GM19463 (cell line): ENCODE results near the gene SMIM38.

Experiments
- ATAC-seq: cut with Tn5 transposase; IDR thresholded peaks from one replicate; pipeline ENCODE4 v1.9.1; 2021; ENCODE audit warnings: mild to moderate bottlenecking, moderate library complexity; ENCODE audit not compliant: unreplicated experiment

The SMIM38 gene

GRCh38 chr11:69157822-69158231 lies 2.1 kb downstream of the SMIM38 start:
- no peak for ATAC-seq

- ATAC-seq = no peak
Observed at GRCh38 chr11:69158301-69159149, 2.8 kb downstream of the SMIM38 start.

- no peak for ATAC-seq
Observed at GRCh38 chr11:69159150-69159852, 3.6 kb downstream of the SMIM38 start.

GRCh38 chr11:69160296-69161116 lies 4.8 kb downstream of the SMIM38 start:
- no peak for ATAC-seq

GRCh38 chr11:69161117-69161407 lies 5.3 kb downstream of the SMIM38 start:
- ATAC-seq = no peak

- ATAC-seq = no peak
Observed at GRCh38 chr11:69162505-69162904, 6.8 kb downstream of the SMIM38 start.

- ATAC-seq = no peak
Observed at GRCh38 chr11:69163842-69164241, 8.1 kb downstream of the SMIM38 start.

- ATAC-seq = no peak
Observed at GRCh38 chr11:69164824-69165223, 9.1 kb downstream of the SMIM38 start.

- ATAC-seq = no peak
Observed at GRCh38 chr11:69165775-69166174, 10.0 kb downstream of the SMIM38 start.

GRCh38 chr11:69166218-69167115 lies 10.7 kb downstream of the SMIM38 start:
- peak; percentile 93 for ATAC-seq

GRCh38 chr11:69167130-69167915 lies 11.6 kb downstream of the SMIM38 start:
- ATAC-seq = no peak

- ATAC-seq = no peak
Observed at GRCh38 chr11:69167916-69168691, 12.4 kb downstream of the SMIM38 start.

GRCh38 chr11:69169479-69169878 lies 13.7 kb downstream of the SMIM38 start:
- no peak for ATAC-seq

- ATAC-seq = no peak
Observed at GRCh38 chr11:69170704-69171103, 15.0 kb downstream of the SMIM38 start.

- no peak for ATAC-seq
Observed at GRCh38 chr11:69171476-69172240, 15.9 kb downstream of the SMIM38 start.

GRCh38 chr11:69172674-69173073 lies 16.9 kb downstream of the SMIM38 start:
- ATAC-seq = no peak

- no peak for ATAC-seq
Observed at GRCh38 chr11:69173331-69173730, 17.6 kb downstream of the SMIM38 start.

- ATAC-seq = no peak
Observed at GRCh38 chr11:69173925-69174581, 18.3 kb downstream of the SMIM38 start.
